T-helper 1 cell (primary cell): Measurements from ENCODE around the gene CD274.
A peak's percentile ranks its signal among the peaks of the same experiment; 100 is the strongest.
"Not testable (repeated sequence)": the region's sequence is repeated elsewhere in the genome, so short reads cannot be mapped to it uniquely, and the experiment has no call there.

Experiments
- DNase-seq, 5 donors: peaks; one replicate each; pipeline ENCODE4 v3.0.0-alpha.2; 2012 to 2020

Gene CD274

DNA sequence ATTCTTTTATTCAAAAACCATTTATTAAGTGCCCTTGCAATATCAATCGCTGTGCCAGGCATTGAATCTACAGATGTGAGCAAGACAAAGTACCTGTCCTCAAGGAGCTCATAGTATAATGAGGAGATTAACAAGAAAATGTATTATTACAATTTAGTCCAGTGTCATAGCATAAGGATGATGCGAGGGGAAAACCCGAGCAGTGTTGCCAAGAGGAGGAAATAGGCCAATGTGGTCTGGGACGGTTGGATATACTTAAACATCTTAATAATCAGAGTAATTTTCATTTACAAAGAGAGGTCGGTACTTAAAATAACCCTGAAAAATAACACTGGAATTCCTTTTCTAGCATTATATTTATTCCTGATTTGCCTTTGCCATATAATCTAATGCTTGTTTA lies 18.5 kb downstream of the CD274 start:
- DNase-seq = no peak

DNA sequence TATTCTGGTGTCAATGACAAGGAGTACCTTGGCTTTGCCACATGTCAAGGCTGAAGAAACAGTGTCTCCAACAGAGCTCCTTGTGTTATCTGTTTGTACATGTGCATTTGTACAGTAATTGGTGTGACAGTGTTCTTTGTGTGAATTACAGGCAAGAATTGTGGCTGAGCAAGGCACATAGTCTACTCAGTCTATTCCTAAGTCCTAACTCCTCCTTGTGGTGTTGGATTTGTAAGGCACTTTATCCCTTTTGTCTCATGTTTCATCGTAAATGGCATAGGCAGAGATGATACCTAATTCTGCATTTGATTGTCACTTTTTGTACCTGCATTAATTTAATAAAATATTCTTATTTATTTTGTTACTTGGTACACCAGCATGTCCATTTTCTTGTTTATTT lies 19.8 kb downstream of the CD274 start:
- DNase-seq = no peak

- no peak for DNase-seq
Measured at GRCh38 chr9:5470816-5471215, 20.5 kb downstream of the CD274 start.

- not testable (repeated sequence) for DNase-seq
Measured at GRCh38 chr9:5475611-5476010, 25.3 kb downstream of the CD274 start.

- no peak for DNase-seq
Measured at GRCh38 chr9:5478206-5478605, 27.9 kb downstream of the CD274 start.

DNA sequence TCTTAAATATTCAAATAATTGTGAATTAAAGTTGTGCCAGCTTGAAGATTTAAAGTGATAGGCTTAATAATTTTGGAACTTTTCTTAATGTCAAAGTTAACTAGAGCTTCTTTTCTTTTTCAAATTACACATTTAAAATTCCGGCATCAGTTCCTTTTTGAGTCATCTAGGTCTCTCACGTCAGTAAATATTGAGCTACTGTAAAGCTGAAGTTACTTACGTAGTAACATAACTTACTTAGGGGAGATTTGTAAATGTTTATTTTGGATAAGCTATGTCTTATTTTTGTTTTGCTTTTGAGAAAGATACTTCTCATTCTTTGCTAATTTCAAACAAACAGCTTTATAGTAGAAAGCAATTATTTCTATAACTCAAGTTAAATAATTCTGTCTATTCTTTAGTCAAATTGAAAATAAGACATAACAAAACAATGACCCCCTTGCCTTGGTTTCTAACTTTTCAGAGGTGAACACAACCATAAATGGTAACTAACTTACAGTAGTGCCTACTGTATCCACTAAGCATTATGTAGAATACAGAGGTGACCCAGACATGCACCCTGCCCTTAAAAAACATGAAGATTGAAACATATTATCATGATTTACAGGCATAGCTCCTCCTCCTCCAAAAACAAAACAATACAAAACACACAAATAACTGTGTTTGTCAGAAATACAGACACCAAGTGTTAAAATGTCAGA lies 29.8 kb downstream of the CD274 start:
- DNase-seq = peak in 1 of 5 donors; percentile 37

DNA sequence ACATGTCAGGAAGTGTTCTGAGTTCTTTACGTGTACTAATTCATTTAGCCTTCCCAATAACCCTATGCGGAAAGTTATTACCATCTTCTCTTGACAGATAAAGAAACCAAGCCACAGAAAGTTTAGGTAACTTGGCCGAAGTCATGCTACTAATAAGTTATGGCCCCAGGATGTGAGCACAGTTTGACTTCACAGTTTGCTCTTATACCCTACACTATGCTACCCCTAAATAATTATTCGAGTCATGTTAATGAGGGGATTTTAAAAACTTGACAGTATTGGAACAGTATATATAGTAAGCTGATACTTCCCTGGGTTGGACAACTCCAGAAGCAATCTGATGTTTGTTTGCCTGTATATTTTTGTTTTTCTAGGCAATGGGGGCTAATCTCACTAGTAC lies 30.6 kb downstream of the CD274 start:
- no peak for DNase-seq

- DNase-seq = no peak
Measured at GRCh38 chr9:5481322-5482040, 31.1 kb downstream of the CD274 start.

- no peak for DNase-seq
Measured at GRCh38 chr9:5482194-5482593, 31.9 kb downstream of the CD274 start.

DNA sequence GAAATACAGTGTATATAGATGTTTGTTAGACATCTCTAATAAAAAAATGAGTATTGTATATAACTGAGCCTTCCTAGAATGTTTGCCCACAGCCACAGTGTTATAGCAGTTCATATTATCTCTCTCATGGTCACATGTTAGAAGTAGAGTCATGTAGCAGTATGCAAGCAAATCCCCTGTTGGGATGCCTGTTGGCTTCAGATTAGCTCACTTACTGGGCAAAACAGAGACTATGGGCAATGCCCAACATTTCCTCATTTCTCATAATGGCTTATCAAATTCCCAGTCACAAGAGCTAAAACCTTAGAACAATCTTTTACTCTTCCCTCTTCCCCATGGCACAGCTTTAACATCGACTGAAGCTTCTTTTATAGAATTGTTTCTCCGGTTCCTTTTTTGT lies 33.0 kb downstream of the CD274 start:
- DNase-seq = no peak

DNA sequence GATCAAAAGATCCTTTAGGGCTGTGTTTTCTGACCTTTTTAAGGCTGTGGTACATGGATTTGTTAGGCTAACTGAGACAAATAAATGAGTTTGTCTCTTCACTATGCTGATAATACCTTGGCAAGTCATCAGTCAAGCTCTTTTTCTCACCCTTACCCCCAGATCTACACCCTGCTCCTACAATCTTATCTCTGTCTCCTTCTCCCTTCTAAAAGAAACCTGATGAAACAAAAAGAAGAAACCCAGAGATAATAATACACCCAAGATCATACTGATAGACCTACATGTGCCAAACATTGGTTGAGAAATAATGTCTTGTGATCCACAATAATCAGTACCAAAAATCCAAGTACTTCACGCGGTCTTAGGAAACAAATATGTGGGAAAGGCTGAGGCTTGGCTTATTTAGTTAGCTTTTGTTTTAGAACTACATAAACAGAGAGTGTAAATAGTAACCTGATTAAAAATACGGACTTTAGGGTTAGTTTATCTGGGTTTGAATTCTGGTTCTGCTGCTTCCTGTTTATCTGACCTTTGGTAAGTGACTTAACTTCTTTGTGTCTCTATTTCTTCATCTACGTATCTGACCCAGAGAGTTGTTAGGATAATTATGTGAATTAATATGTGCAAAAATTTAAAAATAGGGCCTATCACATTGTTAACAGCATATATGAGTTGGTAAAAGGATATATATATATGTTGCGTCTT lies 35.2 kb downstream of the CD274 start:
- DNase-seq = no peak

GRCh38 chr9:5486988-5487387 lies 36.6 kb downstream of the CD274 start:
- DNase-seq = no peak

DNA sequence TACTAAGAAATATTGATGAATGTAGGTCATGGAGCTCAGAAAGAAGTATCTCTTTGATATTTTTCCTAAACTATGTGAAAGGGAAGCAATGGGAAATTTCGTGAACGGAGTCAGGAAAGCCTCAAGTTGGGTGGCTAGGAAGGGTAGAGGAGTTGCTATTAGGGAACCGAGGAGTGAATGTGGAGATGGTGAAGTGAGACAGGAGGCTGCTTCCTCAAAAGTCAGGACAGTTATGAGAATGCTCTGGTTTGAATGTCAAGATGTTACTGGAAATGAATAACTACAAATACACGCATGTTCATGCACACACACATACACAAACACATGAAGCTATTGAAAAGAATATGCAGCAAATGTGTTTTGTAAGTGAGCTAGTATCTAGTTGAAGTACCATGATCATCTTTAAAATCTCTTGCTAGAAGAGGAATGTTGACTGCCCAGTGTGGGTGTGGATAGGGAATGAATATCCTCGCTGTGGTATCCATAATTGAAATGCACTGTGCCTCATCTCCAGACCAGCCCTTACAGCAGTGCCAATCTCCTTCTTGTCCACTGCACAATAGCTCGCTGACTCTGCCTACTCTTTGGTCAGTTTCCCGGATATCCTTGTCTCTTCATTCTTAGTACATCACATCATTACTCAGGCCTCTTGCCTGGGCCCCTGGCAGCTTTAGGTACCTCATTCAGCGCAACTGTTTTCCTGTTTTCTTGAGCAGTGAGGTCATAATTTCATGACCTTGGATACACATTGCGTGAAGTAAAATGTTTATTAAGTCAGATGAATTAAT lies 38.1 kb downstream of the CD274 start:
- DNase-seq = no peak

GRCh38 chr9:5489630-5490490 lies 39.5 kb downstream of the CD274 start:
- no peak for DNase-seq

- no peak for DNase-seq
Measured at GRCh38 chr9:5492965-5493678, 42.8 kb downstream of the CD274 start.

DNA sequence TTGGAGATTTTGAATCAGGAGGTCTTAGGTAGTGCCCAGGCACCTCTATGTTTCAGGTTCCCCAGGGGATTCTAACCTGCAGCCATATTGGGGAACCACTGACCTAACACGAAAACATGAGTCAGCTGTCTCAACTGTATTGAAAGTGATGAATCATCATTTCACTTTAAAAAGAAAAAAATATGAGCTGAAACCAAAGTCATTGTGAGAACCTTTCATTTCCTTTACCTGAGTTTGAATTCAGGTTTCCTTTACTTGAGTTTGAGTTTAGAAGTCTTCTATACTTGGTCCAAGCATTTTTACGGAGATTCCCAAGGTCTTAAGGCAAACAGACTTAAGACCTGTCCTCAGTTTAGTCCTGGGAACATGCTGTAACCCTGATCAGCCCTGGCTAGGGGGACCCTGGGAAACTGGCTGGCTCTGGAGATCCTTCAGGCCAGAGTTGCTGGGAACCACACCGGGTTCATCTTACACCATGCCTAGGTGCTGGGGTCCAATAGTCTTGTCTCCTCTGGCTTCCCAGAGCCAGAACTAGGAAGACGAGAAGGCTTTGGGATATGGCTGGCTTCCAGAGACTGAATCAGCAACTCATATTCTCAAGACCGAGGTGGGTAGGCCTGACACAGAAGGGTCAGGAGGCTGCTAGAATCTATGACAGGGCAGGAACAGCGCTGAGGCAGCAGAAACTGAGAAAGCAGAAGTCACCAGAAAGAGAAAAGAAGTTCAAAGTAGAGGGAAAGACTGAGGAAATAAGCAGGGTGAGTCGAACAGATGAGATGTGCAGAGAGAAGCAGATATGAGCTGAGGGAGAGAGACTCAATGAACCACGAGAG lies 43.6 kb downstream of the CD274 start:
- DNase-seq = peak in 1 of 5 donors; percentile 79

- not testable (repeated sequence) for DNase-seq
Measured at GRCh38 chr9:5494765-5495164, 44.4 kb downstream of the CD274 start.

DNA sequence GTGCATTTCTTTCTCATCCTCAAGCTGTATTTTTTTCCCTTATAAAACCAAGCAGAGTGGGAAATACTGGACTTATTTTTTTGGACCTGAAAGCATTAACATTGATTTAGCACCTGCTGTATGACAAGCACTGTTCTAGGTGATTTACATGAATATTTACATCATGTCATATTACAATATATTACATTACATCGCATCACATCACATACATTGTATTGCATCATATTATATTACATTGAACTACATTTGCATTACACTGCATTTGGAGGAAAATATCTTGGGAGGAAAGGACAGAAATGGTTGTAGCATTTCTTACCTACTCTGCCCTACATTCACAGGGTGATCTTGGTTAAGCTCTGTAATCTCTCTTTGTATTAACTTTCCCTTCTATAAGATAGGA lies 48.8 kb downstream of the CD274 start:
- no peak for DNase-seq

DNA sequence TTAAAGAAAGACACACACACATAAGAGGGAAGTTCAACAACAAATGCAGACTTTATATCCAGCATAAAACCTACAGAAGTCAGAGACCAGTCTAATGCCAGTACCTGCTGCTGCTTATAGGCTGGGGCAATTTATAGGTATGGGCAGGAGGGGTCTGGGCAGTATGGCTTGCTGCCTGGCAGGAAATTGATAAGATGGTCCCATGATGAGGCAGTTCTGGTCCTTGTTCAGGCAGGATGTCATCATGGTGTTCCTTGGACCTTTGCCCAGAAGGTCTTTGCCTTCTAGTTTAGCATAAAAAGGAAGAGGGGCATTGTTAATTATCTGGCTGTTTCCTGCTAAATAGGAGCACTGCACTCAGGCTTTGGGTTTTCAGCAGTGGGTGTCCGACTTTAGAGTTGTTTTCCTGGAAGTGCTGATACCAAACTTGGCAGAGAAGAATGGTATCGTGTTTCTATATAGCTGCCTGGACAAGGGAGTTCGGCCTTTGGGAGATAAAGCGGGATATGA lies 49.6 kb downstream of the CD274 start:
- DNase-seq = no peak
